Measurements from ENCODE around the gene ZNF148.
A peak's percentile ranks its signal among the peaks of the same experiment; 100 is the strongest.

Gene ZNF148

DNA sequence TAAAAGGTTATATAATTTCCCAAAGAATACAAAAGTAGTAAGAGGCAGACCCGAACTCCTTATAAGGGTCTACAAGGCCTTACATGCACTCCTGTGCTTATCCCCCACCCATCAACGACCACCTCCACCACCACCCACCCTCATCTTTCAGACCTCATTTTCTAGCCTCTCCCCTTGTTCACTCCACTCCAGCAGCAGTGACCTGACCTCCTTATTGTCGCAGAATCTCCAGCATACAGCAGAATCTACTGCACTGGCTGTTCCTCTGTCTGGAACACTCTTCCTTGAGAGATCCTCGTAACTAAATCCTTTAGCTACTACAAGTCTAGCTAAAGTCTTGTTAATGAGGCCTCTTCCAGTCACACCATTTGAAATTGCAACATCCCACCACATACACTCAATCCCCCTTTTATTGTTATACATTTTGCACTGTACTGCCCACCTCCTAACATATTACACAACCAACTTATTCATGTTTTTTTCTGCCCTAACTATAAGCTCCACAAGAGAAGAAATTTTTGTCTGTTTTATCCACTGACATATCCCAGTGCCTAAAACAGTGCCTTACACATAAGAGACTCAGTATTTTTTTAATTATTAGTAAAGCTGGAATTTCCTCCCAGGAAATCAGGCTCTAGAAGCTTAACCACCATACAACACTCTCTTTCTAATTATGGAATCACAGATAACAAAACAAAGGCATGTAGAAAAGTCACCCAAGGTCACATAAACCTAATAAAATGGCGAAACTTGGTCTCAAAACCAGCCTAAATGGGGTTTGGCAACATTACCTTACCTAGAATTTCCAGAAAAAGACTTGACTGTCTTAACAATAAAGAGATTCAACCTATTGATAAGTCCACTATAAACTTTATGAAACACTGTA, 40.2 kb downstream of the ZNF148 start:
- H3K4me3 ChIP-seq (ENCODE audit: low read length) = no peak overlapping the region
- DNase-seq (ENCODE audit: low read depth) = no peak
- TF ChIP-seq, protein P1, sequence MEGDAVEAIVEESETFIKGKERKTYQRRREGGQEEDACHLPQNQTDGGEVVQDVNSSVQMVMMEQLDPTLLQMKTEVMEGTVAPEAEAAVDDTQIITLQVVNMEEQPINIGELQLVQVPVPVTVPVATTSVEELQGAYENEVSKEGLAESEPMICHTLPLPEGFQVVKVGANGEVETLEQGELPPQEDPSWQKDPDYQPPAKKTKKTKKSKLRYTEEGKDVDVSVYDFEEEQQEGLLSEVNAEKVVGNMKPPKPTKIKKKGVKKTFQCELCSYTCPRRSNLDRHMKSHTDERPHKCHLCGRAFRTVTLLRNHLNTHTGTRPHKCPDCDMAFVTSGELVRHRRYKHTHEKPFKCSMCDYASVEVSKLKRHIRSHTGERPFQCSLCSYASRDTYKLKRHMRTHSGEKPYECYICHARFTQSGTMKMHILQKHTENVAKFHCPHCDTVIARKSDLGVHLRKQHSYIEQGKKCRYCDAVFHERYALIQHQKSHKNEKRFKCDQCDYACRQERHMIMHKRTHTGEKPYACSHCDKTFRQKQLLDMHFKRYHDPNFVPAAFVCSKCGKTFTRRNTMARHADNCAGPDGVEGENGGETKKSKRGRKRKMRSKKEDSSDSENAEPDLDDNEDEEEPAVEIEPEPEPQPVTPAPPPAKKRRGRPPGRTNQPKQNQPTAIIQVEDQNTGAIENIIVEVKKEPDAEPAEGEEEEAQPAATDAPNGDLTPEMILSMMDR (IDR thresholded peaks at IDR 0.05; ENCODE audit: insufficient read depth, low read depth, low read length, missing control alignments) = no peak

- peak; percentile 9 for DNase-seq (ENCODE audit: low read depth)
- no peak overlapping the region for H3K4me3 ChIP-seq (ENCODE audit: low read length)
- TF ChIP-seq, protein P1 (IDR thresholded peaks at IDR 0.05; ENCODE audit: insufficient read depth, low read depth, low read length, missing control alignments) = no peak
These were observed 42.6 kb downstream of the ZNF148 start for GRCh38 chr3:125332504-125332903.

- no peak overlapping the region for H3K4me3 ChIP-seq (ENCODE audit: low read length)
- TF ChIP-seq, protein P1 (IDR thresholded peaks at IDR 0.05; ENCODE audit: insufficient read depth, low read depth, low read length, missing control alignments) = no peak
- peak; percentile 34 for DNase-seq (ENCODE audit: low read depth)
These were observed 43.9 kb downstream of the ZNF148 start for GRCh38 chr3:125331243-125331642.

GRCh38 chr3:125326957-125327356, 48.2 kb downstream of the ZNF148 start:
- TF ChIP-seq, protein P1 (IDR thresholded peaks at IDR 0.05; ENCODE audit: insufficient read depth, low read depth, low read length, missing control alignments) = no peak
- no peak for DNase-seq (ENCODE audit: low read depth)

DNA sequence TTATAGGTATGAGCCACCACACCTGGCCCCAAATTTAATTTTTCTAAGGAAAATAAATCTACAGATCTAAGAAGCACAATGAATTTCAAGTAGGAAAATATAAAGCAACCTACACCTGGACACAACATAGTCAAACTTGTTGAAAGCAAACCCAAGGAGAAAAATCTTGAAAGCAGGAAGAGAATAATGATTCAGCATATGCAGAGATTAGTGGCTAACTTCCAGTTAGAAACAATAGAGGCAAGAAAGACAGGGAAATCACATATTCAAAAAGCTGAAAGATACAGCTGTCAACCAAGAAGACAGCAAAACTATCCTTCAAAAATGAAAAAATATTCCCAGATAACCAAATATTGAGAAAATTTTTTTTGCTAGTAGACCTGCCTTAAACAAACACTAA, 49.4 kb downstream of the ZNF148 start:
- no peak overlapping the region for H3K4me3 ChIP-seq (ENCODE audit: low read length)
- DNase-seq (ENCODE audit: low read depth) = no peak
- TF ChIP-seq, protein P1 (IDR thresholded peaks at IDR 0.05; ENCODE audit: insufficient read depth, low read depth, low read length, missing control alignments) = no peak

More at GRCh38 chr3:125326957-125327356, 48.2 kb downstream of the ZNF148 start:
- H3K4me3 ChIP-seq (ENCODE audit: low read length) = no peak overlapping the region

DNA sequence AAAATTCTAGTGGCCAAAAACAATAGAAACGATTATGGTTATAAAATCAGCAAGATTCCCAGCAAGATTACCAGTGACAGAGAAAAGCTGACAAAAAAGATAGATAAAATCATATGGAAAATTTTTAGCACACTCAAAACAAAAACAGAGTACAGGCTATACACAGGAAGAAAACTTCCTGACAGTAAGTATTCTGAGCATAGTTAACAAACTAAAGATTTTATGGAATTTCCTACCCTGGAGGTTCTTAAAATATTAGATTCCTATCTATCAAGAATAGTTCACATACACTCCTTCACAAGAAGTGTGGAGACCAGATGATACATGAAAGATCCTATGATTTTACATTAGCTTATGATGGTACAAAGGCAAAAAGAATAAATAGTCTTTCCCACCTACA, 50.8 kb downstream of the ZNF148 start:
- no peak overlapping the region for H3K4me3 ChIP-seq (ENCODE audit: low read length)
- no peak for DNase-seq (ENCODE audit: low read depth)
- TF ChIP-seq, protein P1 (IDR thresholded peaks at IDR 0.05; ENCODE audit: insufficient read depth, low read depth, low read length, missing control alignments) = no peak

GRCh38 chr3:125322917-125323316, 52.2 kb downstream of the ZNF148 start:
- H3K4me3 ChIP-seq (ENCODE audit: low read length) = no peak overlapping the region
- no peak for DNase-seq (ENCODE audit: low read depth)
- TF ChIP-seq, protein P1 (IDR thresholded peaks at IDR 0.05; ENCODE audit: insufficient read depth, low read depth, low read length, missing control alignments) = no peak
